Right ventricle myocardium superior (tissue), 1 donor: ENCODE results near the gene SYMPK. TPM values are rescaled to one million over a fixed set of nuclear protein-coding genes. Genes with fewer than 3 reads are reported as not detected.
A peak's percentile ranks its signal among the peaks of the same experiment; 100 is the strongest.
"Not testable (repeated sequence)": the region's sequence is repeated elsewhere in the genome, so short reads cannot be mapped to it uniquely, and the experiment has no call there.

Source experiments
- ATAC-seq: fragments of 200-7000 bp; cut with Tn5 transposase; one replicate; pipeline ENCODE4 v1.9.1; 2020; ENCODE audit warnings: mild to moderate bottlenecking; ENCODE audit not compliant: poor library complexity
- DNase-seq: peaks from one replicate; pipeline ENCODE4 v3.0.0-alpha.2; 2020
- intact Hi-C: fragments of 100-400 bp; cut with DNase I; formaldehyde crosslinking; loops from one replicate; pipeline ENCODE4 v1.11.2; 2022
- long read RNA-seq: library from polyadenylated mRNA; unstranded; transcript quantifications from one replicate; pipeline ENCODE4 v2.0.0, GENCODE V29; 2021
- total RNA-seq: library from RNA; stranded (reverse); fragmentation: NEBNext Ultra II Directional; extraction: Animal tissue kit (Norgen Biotek cat#: 25700); gene quantifications from one replicate; pipeline ENCODE4 v1.2.1, GENCODE V29; 2021
- donor health status: DM: no; HTN: yes; CAD: no; lungs with severe emphysema.

Gene SYMPK
- 29.6 TPM for total RNA-seq
- long read RNA-seq, full-length matches to known transcripts, result 7 of 44 reads
- long read RNA-seq, partial matches to known transcripts, result 30 of 44 reads
- long read RNA-seq, other reads (novel, unspliced or antisense), result 7 of 44 reads

DNA sequence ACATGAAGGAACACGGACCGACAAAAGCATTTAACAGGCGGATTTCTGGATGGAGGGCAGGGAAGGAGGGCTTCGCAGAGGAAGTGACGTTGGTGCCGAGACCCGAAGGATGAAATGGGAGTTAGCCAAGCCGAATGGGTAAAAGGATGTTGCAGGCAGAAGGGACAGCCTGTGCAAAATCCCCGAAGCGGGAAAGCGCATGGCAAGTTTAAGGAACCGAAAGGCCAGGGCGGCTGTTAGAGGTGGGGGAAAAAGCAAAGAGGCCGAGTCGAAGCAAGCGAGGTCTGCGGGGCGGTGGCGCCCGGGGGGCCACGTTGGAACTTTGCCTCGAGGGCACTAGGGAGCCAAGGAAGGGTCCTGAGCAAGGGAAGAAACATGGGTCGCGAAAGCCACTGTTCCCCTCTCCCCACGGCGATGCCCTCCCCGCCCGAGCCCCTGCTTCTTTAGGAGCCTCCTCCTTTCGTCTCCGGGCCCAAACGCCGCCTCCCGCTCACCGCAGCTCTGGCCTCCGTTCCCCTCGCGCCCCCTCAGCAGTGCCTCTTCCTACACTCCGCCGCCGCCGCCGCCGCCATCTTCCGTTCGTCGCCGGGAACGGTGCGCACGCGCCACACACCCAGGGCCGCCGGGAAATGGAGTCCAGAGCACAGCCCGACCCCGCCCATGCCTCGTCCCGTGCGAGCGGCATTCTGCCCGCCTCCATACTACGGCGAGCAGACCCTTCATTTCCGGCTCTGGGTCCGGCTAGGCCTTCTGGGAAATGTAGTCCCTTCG is at the start of gene SYMPK:
Gene SYMPK (minus strand): TSS at position 584 of the 771 bp plus-strand sequence. CDS start 8,652 bp downstream, outside the sequence.
- intact Hi-C loops, result no loop called here
- ATAC-seq (peak; percentile 99), DNase-seq (peak; percentile 99)

DNA sequence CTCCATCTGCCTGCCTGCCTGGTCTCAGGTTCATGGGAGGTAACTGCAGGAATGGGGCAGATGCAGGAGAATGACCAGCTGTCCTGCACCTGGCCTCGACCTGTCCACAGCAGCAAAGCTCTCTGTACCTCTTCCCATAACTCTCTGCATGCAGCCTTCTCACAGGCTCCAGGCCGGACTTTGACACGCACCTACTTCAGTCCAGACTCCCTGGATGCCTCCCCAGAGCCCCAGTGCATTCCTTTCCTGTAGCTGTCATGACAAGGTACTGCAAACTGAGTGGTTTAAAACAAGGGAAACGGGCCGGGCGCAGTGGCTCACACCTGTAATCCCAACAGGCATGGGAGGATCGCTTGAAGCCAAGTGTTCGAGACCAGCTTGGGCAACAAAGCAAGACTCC is 48.3 kb upstream of the SYMPK start:
- DNase-seq, result no peak
- intact Hi-C loops, result no loop called here
- ATAC-seq, result no peak

DNA sequence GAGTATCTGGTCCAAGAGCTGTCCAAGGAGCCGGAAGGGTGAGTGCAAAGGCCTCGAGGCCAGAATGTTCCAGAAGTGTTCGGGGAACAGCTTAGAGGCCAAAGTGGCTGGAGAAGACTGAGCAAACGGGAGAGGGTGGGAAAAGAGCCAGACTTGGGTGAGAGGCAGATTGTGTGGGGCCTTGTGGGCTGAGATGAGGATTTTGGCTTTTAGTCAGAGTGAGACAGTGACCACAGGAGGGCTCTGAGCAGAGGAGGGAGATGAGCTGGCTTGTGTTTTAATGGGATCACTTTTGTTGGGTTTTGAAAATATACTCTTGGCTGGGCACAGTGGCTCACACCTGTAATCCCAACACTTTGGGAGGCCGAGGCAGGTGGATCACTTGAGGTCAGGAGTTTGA is 46.0 kb upstream of the SYMPK start:
- no peak for ATAC-seq
- intact Hi-C loops, result no loop called here
- no peak for DNase-seq

DNA sequence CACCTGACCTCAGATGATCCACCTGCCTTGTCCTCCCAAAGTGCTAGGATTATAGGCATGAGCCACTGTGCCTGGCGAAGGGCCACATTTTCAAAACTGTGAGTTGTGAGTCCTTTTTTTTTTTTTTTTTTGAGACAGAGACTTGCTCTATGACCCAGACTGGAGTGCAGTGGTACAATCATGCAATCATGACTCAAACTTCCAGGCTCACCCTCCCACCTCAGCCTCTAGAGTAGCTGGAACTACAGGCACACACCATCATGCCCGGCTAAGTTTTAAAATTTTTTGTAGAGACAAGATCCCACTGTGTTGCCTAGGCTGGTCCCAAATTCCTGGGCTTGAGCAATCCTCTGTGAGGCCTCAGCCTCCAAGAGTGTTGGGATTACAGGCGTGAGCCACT is 43.3 kb upstream of the SYMPK start:
- DNase-seq, result no peak
- ATAC-seq, result no peak
- intact Hi-C loops, result no loop called here

GRCh38 chr19:45905011-45905410 is 42.1 kb upstream of the SYMPK start:
- intact Hi-C loops, result no loop called here
- DNase-seq (no peak), ATAC-seq (no peak)

- DNase-seq (peak; percentile 99), ATAC-seq (peak; percentile 97)
- intact Hi-C loops, result loop anchor here (5.0 kb wide), 1 partner anchor 94 kb away; the partner anchor contains the start of gene CCDC61
Observed at GRCh38 chr19:45902651-45903625, 40.0 kb upstream of the SYMPK start.

DNA sequence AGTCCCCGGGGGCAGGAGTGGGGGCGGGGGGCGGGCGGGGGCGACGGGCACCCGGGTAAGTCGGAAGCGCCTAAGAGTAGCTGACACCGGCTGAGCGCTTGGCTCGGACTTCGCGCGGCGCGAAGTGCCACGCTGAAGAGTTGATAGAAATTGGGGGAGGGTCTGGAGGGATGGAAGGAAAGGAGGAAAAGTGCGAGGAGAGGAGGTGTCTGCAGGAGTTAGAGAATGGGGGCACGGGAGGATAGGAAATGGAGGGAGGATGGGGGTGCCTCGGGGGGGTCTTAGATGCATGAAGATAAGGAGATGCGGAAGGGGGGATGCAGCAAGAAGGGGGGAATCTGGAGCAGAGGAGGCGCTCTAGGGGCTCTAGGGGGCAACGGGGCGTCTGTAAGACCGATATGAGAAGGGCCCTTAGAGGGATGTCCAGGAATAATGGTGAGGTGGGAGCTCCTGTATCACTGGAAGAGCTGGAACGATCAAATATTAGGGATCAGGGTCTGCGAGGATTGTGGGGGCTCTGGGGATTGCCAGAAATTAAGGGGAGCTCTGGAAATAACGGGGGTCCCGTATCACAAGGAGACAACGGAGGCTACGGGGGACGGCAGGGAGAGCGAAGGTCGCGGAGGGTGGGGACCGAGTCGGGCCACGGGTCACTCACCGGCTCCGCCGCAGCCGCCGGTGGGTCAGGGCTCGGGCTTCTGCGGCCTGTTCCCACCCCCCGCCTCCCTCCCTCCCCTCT is 39.1 kb upstream of the SYMPK start, which contains the start of gene MYPOP:
Gene MYPOP (minus strand): TSS at position 702 of the 739 bp plus-strand sequence. CDS start 840 bp downstream, outside the sequence.
- DNase-seq (no peak), ATAC-seq (no peak)
- intact Hi-C loops, result loop anchor here (2.0 to 5.0 kb wide), 2 partner anchors 23 to 95 kb away; partner anchors contain the start of gene CCDC61

DNA sequence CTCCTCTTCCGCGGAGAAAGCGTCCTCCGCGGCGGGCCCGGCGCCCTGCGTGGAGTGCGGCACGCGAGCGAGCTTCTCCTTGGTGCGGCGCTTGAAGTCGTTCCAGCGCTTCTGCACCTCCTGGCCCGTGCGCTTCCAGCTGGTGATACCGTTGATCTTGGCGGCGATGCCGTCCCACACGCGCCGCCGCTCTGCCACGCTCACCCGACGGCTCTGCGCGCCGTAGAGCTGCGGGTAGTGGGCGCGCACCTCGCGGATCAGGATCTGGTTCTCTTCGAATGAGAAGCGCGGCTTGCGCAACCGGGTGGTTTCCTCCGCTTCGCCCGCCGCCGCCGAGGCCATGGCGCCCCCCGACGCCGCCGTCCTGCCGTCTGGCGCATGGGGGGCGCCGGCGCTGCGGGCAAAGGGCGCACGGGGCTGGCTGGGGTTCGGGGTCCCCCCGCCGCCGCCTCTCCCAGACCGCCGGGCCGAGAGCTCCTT is 38.5 kb upstream of the SYMPK start:
- peak; percentile 75 for DNase-seq
- no peak for ATAC-seq
- intact Hi-C loops, result loop anchor here (2.0 to 5.0 kb wide), 2 partner anchors 23 to 96 kb away; partner anchors contain the start of gene CCDC61

DNA sequence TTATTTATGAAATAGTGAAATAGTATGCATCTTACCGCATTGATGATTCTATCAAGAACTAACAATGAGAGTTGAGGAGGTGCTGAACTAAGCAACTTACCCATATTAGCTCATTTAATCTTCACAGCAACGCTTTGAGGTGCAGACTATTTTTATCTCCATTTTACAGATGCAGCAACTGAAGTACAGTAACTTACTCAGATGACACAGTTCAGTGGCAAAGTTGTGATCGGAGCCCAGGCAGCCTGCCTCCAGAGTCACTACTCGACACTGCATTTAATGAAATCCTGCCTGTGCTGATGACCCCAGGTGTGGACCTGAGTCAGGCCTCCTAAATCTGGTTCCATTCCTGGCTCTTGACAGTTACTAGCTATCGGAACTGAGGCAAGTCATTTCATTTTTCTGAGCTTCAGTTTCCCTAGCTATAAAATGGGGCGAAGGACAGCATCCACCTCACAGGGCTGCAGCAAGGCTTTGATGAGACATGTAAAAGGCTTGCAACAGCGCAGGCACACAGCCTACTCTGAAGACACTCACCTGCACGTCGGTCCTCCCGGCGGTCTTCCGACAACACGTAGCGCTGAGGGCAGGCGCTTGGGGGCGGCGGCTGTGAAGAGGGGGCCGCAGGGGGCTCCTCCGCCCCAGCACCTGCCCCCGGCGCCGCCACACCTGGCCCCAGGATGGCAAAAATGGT is 37.9 kb upstream of the SYMPK start:
- no peak for DNase-seq
- intact Hi-C loops, result loop anchor here (2.0 to 5.0 kb wide), 2 partner anchors 24 to 96 kb away; partner anchors contain the start of gene CCDC61
- ATAC-seq, result no peak

DNA sequence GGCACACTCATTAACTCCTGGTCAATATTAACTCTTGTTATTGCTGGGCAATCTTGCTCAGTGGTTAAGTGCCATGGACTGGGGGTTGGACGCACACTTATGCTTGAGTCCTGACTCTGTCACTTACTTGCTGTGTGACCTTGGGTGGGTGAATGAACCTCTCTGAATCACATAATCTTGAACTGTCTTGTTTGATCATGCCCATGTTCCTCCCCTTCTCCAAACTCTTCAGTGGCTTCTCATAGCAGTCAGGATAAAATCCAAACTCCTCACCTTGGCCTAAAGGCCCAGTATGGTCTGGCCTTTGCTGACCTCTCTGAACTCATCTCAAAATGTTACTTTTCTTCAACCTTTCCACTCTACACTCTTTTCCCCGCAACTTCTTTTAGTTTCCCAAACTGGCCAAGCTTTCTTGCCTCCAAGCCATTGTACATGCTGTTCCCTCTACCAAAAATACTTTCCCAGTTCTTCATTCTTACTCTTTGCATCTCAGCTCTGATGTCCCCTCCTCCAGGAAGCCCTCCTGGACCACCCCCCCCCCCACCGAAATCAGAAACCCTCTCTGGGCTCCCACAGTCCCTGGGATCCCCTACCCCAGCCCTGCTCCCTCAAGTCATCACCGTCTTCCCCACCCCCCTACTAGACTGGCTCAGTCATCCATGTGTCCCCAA is 37.1 kb upstream of the SYMPK start:
- no peak for ATAC-seq
- no peak for DNase-seq
- intact Hi-C loops, result loop anchor here (2.0 to 5.0 kb wide), 2 partner anchors 25 to 97 kb away; partner anchors contain the start of gene CCDC61

- DNase-seq, result no peak
- ATAC-seq, result no peak
- intact Hi-C loops, result no loop called here
Observed at GRCh38 chr19:45899253-45899652, 36.3 kb upstream of the SYMPK start.

GRCh38 chr19:45897261-45897812 is 34.4 kb upstream of the SYMPK start:
- DNase-seq (no peak), ATAC-seq (no peak)
- intact Hi-C loops, result no loop called here

DNA sequence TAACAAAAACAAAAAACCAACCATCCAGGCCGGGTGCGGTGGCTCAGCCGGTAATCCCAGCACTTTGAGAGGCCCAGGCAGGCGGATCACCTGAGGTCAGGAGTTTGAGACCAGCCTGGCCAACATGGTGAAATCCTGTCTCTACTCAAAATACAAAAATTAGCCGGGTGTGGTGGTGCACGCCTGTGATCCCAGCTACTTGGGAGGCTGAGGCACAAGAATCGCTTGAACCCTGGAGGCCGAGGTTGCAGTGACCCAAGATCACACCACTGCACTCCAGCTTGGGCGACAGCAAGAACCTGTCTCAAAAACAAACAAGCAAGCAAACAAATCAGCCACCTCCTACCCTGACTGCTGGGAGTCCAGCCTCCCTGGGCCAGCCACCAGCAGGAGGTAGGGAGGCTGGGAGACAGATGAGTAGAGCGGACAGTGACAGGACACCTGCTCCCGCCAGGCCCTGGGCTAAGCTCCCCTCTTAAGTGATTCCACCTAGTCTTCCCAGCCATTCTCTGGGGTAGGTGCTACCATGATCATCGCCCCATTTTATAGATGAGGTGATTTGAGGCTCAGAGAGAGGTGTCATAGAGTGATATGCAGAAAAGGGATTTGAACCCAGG is 33.1 kb upstream of the SYMPK start:
- ATAC-seq, result not testable (repeated sequence)

GRCh38 chr19:45895519-45895972 is 32.6 kb upstream of the SYMPK start:
- DNase-seq (no peak), ATAC-seq (no peak)
- intact Hi-C loops, result no loop called here

More for the DNA sequence above, 33.1 kb upstream of the SYMPK start:
- DNase-seq, intact Hi-C loops: not testable (repeated sequence)

DNA sequence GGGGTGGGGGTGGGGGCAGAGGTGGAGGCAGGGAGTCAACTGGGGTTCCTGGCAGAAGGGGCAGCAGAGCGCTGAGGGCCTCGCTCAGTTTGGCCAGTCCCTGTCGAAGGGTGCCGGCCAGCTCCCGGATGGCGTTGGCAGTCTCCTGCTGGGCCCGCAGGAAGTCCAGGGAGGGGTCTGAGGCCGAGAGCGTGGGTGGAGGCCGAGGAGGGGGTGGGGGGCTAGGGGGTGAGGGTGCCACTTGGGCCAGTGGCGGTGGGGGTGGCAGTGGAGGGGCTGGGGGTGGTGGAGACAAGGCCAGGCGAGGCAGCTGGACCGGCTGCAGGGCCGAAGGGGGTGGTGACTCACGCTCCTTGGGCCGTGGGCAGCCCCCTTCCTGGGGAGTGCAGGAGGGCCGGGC is 27.9 kb upstream of the SYMPK start:
- ATAC-seq, result no peak
- no peak for DNase-seq
- intact Hi-C loops, result no loop called here

DNA sequence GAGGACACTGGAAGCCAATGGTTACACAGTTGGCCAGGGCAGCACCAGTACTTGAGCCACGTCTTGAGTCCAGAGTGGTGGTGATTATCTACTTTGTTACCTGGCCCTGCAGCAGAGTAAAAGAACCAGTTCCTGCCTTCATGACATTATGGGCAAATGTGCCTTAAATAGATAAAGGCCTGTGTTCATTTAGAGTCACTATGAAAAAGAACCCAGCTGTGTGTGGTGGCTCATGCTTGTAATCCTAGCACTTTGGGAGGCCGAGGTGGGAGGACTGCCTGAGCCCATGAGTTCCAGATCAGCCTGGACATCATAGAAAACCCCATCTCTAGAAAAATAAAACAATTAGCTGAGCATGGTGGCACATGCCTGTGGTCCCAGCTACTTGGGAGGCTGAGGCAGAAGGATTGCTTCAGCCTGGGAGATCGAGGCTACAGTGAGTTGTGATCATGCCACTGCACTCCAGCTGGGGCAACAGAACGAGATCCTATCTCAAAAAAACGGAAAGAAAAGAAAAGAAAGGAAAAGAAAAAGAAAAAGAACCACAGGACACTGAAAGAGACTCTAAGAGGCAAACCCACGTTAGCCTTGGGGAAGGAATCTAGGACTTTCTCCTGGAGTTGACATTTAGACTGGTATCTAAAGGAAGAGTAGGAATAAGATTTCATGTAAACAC is 26.4 kb upstream of the SYMPK start:
- ATAC-seq (no peak), DNase-seq (no peak)
- intact Hi-C loops, result no loop called here
